Loucy (cell line): Measurements from ENCODE around the gene SDK1.

Experiments
- CTCF ChIP-seq: fragments of 200-600 bp; sonication (generic); conservative IDR thresholded peaks from 2 replicates; pipeline ENCODE4 v1.5.1; 2014; ENCODE audit warnings: mild to moderate bottlenecking, antibody characterized with exemption, low read length
- EZH2phosphoT487 ChIP-seq: fragments of 200-600 bp; IDR thresholded peaks from 2 replicates; pipeline ENCODE4 v1.6.1; 2018; ENCODE audit warnings: antibody characterized with exemption, mild to moderate bottlenecking, moderate library complexity, borderline replicate concordance

DNA sequence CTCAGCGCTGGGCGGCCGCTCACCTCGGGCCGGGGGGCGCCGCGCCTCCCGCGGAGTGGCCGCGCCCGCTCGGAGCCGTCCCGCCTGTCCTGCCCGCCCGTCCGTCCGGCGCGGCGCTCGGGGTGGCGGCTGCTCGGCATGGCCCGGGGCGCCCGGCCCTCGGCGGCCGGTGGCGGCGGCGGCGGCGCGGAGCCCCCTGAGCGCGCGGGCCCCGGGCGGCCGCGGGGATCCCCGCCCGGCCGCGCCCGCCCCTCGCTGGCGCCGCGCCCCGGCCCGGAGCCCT lies 338 bp downstream of the SDK1 start:
- TF ChIP-seq CTCF = no peak
- TF ChIP-seq EZH2phosphoT487 = no peak
